ENCODE data around the gene SSBP3.
A peak's percentile ranks its signal among the peaks of the same experiment; 100 is the strongest.

Gene SSBP3

GRCh38 chr1:54284781-54285529 is 121.2 kb downstream of the SSBP3 start:
- DNase-seq (ENCODE audit: low read depth) = no peak

GRCh38 chr1:54283635-54284385 is 122.4 kb downstream of the SSBP3 start:
- no peak for DNase-seq (ENCODE audit: low read depth)

GRCh38 chr1:54282101-54282847 is 123.9 kb downstream of the SSBP3 start:
- no peak for DNase-seq (ENCODE audit: low read depth)

- no peak for DNase-seq (ENCODE audit: low read depth)
Observed at GRCh38 chr1:54280651-54281050, 125.5 kb downstream of the SSBP3 start.

GRCh38 chr1:54279457-54279856 is 126.7 kb downstream of the SSBP3 start:
- no peak for DNase-seq (ENCODE audit: low read depth)

- no peak for DNase-seq (ENCODE audit: low read depth)
Observed at GRCh38 chr1:54278941-54279422, 127.2 kb downstream of the SSBP3 start.

GRCh38 chr1:54277451-54278341 is 128.5 kb downstream of the SSBP3 start:
- DNase-seq (ENCODE audit: low read depth) = no peak

- no peak for DNase-seq (ENCODE audit: low read depth)
Observed at GRCh38 chr1:54276617-54277450, 129.4 kb downstream of the SSBP3 start.

GRCh38 chr1:54275349-54275748 is 130.8 kb downstream of the SSBP3 start:
- peak; percentile 86 for DNase-seq (ENCODE audit: low read depth)

GRCh38 chr1:54274881-54275280 is 131.3 kb downstream of the SSBP3 start:
- DNase-seq (ENCODE audit: low read depth) = no peak

GRCh38 chr1:54274448-54274847 is 131.7 kb downstream of the SSBP3 start:
- DNase-seq (ENCODE audit: low read depth) = no peak

- DNase-seq (ENCODE audit: low read depth) = no peak
Observed at GRCh38 chr1:54273795-54274163, 132.4 kb downstream of the SSBP3 start.

GRCh38 chr1:54273092-54273794 is 133.0 kb downstream of the SSBP3 start:
- peak; percentile 68 for DNase-seq (ENCODE audit: low read depth)

- DNase-seq (ENCODE audit: low read depth) = no peak
Observed at GRCh38 chr1:54272772-54273091, 133.5 kb downstream of the SSBP3 start.

- DNase-seq (ENCODE audit: low read depth) = no peak
Observed at GRCh38 chr1:54272134-54272533, 134.1 kb downstream of the SSBP3 start.

GRCh38 chr1:54271341-54271740 is 134.9 kb downstream of the SSBP3 start:
- DNase-seq (ENCODE audit: low read depth) = no peak

- no peak for DNase-seq (ENCODE audit: low read depth)
Observed at GRCh38 chr1:54270543-54270942, 135.7 kb downstream of the SSBP3 start.

GRCh38 chr1:54268762-54269297 is 137.4 kb downstream of the SSBP3 start:
- no peak for DNase-seq (ENCODE audit: low read depth)

GRCh38 chr1:54267815-54268761 is 138.1 kb downstream of the SSBP3 start:
- DNase-seq (ENCODE audit: low read depth) = no peak
